HG02938 (cell line): ENCODE results near the gene SPEG.

ENCODE experiments used
- ATAC-seq: cut with Tn5 transposase; IDR thresholded peaks from one replicate; pipeline ENCODE4 v1.9.1; 2021; ENCODE audit warnings: mild to moderate bottlenecking, moderate library complexity; ENCODE audit not compliant: unreplicated experiment

Gene SPEG

DNA sequence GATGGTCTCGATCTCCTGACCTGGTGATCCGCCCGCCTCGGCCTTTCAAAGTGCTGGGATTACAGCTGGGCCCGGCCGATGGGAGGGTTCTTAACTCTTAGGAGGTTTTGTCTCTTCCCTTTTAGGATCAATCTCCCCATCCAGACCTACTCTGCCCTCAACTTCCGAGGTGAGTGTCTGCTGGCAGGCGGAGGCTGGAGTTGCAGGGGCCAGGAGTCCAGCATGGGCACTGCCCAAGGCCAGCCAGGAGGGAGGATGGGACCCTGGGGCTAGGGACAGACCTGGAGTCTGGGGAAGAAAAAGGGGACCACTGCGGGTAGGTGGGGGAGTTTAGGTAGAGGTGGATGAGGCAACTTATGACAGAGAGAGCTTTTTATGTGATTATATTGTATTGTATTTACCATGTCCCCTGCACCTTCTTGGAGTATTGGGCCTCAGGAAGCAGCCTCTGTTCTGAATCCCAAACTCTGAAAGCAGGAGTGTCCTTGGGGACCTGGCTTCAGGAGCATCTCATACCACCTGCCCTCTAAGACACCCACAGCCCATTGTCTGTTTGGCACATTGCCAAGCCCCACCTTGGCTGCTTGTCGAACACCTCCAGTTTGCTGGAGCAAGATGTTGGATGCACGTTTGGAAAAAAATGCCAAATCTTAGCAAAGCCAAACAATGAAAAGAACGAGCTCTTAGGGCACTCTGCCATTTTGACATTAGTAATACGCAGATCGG lies 10.8 kb upstream of the SPEG start:
- no peak for ATAC-seq

DNA sequence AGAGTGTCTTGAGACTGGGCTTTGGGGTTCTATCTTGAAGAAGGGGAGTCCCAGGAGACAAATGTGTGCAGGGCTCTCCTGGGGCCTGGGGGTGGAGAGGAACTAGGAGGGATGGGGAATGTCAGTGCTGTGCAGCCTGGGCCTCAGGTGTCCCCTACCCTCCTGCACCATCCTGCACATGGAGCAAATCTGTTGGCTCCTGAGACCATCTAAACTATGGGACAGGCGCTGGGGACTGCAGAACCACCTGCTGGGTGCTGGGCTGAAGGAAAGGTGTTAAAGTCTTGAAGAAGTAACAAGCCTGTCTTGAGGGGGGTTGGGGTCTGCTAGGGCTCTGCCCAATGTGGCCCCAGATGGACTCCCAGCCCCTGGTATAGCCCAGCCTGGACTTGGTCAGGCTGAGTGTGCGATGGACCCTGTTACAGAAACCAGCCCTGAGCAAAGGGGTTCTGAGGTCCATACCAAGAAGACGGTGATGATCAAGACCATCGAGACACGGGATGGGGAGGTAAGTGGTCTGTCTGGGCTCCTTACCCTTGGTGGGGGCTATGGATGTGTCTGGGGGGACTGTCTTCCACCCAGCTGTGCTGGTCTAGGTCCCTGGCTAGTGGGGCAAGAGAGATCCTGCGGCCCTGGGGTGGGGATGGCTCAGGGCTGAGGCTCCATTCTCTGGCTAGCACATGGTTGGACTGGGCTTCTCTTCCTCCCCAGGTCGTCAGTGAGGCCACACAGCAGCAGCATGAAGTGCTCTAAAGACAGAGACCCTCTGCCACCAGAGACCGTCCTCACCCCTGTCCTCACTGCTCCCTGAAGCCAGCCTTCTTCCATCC lies 9.2 kb upstream of the SPEG start:
- ATAC-seq: no peak

DNA sequence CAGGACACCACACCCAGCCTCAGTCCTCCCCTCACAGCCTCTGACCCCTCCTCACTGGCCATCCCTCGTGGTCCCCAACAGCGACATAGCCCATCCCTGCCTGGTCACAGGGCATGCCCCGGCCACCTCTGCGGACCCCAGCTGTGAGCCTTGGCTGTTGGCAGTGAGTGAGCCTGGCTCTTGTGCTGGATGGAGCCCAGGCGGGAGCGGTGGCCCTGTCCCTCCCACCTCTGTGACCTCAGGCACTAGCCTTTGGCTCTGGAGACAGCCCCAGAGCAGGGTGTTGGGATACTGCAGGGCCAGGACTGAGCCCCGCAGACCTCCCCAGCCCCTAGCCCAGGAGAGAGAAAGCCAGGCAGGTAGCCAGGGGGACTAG lies 8.6 kb upstream of the SPEG start:
- no peak for ATAC-seq

DNA sequence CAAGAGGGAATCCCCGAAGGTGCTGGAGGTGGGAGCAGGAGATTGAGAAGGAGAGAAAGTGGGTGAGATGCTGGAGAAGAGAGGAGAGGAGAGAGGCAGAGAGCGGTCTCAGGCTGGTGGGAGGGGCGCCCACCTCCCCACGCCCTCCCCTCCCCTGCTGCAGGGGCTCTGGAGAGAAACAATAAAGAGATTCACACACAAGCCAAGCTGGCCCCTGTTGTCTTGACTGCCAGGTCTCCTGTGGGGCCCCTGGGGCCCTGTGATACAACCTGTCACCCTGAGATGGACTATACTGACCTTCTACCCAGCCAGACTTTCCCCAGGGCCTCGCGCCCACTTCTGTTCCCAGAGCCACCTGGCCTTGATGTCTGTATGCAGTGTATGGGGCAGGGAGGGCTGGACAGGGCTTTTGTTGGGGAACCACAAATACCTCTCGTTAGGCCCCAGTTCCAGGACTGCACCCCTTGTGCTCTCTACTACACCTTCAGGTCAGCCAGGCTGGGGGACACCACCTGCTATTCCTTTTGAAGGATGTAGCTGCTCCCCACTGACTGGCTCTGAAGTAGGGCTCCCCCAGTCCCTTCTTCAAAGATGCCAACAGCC lies 8.0 kb upstream of the SPEG start:
- no peak for ATAC-seq

DNA sequence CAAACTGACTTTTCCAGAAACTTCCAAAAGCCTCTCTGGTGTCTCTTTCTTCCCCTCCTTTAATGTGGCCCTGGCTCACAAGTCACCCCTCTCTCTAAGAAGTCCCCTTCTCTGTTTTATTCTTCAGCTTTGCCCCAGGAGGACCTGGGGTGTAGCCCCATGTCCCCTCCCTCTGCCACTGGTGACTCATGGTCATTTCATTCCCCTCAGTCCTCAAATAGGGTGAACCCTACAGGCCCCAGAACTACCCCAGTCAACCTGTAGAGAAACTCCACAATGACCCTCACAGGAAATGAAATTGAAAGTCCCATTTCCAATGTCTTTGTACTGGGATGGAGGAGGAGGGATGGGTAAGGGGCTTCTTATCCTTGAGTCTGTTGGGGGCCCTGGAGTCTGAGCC lies 6.2 kb upstream of the SPEG start:
- ATAC-seq: no peak

DNA sequence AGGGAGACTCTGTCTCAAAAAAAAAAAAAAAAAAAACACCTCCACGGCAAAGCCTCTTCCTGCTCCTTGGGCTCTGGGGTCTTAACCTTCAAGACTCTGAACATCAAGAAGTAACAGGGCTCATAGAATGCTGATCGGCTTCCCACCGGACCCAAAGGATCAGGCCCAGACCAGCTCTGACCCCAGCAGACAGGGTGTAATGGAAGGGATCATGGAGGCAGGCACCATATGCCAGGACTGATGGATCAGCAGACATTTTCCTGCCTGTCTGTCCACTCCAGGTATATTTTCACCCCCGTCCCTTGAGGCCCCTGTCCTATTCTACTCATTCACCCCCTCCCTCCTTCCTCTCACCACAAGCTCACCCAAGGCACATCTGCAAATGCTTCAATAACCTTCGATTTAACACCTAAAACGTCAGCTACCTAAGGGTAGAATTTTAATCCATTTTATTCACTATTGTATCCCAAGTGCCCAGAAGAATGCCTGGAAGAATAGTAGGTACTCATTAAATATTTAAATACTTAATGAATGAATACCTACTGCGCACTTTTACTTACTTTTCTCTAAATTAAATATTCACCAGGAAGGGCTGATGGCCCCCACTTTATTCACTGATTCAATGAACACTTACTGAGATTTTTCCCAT lies 4.6 kb upstream of the SPEG start:
- no peak for ATAC-seq

DNA sequence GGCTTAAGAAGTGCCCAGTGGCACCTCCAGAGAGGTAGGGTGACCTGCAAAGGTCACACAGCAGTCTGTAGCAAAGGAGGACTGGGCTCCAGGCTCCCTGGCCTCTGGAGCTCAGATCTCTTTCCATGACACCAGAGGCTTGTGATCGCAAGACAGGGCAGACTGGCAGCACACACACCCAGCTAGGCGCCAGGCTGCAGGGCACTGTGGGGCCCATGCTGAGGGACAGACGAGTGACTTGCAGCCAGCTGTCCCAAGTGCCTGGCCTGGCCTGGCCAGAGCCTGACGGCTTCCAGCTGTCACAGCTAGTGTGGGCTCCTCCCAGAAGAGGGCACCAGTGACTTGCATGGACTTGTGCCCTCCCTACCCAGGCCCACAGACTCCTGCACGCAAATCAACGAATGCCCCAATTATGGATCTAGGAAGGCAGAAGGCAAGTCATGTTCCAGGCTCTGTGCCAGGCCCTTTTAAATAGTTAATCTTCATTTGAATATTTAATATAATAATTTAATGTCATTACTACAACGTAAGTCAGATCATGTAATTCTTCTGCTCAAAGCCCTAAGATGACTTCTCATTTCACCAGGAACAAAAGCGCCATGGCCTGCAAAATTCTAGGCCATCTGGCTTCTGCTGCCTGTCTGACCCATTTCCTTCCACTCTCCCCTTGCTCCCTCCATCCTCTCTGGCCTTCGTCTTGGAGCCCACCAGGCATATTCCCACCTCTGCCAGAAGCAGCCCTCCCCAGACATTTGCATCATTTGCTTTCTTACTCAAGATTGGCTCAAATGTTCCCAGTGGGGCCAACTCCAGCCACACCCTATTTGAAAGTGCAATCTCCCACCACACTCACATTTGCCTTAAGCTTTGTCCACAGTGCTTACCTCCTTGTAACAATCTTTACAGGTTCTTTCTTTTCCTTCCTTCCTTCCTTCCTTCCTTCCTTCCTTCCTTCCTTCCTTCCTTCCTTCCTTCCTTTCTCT lies 3.7 kb upstream of the SPEG start:
- ATAC-seq: no peak

DNA sequence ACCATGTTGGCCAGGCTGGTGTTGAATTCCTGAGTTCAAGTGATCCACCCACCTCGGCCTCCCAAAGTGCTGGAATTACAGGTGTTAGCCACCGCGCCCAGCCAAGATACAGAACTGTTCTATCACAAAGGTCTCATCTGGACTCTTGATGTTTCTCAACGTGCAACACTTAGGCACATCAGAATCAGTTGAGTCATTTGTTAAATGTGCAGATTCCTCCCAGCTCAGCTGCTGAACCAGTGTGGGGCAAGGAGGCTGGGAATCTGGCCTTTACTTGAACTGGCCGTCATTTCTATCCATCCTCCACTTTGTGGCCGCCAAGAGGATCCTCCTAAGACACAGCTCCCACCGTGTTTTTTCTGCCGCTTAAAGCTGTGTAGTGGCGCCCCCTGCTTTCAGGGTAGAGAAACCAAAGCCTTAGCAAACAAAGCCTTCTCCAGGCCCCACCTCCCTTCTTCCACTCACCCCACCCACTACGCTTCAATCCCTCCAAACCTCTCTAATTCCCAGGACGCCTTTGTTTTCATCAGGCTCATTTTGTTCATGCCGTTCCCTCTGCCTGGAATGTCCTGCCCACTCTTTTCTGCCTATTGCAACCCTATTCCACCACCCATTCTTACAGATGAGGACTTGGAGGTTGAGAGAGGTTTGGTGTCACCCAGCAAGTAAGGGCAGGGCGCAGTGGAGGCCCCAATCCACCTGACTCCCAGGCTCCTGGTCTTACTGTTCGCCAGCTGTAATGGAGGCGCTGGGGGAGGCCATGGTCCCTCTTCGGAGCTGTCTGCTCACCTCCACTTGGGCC lies 776 bp upstream of the SPEG start:
- no peak for ATAC-seq

DNA sequence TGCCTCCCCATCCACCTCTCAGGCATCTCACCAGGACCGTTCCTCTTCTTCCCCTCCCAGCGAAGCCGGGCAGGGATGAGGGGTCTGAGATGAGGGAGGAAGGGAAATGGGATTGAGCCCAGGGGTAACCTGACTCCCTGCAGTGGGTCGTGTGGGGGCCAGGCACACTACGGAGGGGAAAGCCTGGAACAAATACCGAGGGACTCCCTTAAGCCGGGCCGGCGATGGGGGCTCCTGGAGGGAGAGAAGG lies 250 bp upstream of the SPEG start:
- no peak for ATAC-seq

DNA sequence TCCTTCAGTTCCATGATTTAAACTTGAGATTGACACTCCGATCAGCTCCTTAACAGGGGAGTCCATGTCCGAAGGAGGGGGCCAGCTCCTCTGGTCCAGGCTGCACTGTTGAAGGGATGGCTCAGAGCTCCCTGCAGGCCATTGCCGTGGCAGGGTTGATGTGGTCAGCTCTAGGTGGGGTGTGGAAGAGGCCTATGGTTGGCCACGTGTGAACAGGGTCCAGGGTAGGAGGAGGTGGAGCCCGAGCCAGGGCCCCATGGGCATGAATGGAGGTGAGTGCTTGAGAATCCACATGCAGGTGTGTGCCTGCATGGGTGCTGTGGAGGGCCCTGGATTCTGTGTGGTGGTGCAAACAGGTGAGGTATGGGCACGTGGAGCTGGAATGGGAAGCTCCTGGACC lies 1.1 kb downstream of the SPEG start:
- ATAC-seq: no peak

DNA sequence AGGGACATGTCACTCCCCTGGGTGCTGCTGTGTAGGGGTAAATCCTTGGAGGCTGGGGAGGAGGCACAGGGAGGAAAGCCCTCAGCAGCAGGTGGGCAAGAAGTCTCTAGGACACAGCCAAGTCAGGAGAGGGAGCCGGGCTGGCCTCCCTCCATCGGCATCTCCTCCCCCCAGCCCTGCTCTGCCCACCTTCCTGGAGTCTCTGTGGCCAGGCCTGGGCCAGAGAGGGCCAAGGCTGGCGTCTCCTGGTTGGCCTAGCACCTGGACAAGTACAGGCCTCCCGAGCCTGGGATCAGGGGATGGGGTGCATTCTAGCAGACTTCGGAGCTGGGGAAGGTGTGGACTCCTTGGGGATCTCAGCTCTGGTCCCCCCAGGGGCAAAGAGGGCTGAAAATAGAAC lies 1.8 kb downstream of the SPEG start:
- ATAC-seq: no peak

DNA sequence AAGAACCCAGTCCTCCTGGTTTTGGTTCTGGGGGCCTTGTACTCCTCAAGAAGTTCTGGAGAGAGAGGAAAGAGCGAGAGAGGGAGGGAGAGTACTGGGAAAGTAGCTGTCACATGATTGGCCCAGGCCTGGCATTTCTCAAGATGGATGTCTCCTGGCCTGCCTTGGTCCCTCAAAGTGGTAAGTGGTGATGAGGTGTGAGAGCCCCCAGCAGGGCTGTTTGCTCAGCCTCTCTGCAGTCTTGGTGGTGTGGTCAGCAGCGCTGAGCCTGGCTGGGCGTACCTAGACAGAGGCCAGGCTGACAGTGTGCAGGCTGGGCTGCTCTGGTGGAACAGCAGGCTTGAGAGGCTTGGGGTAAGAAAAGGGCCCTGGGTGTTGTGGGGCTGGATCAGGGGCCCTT lies 2.5 kb downstream of the SPEG start:
- no peak for ATAC-seq

DNA sequence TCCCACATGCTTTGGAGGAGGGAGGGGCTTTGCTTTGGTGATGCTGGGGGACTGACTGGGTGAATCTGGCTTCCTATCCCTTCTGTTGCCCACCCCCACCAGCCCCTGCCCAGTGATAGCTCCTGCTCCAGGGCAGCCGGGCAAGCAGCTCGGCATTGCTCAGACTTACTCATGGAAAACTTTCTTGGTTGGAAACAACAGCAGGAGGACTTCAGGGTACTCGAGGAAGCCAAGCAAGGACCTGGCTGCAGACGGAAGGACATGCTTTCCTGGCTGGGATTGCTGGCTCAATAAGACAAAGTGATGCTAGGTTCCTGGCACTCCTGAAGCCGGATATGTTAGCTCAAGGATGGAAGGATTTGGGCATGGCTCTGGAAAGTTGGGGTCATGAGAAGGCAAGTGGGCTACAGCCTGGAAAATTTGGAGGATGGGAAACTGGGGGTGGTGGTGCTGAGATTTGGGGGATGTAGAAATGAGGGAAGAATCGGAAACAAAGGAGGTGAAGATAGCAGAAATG lies 3.1 kb downstream of the SPEG start:
- ATAC-seq: no peak

DNA sequence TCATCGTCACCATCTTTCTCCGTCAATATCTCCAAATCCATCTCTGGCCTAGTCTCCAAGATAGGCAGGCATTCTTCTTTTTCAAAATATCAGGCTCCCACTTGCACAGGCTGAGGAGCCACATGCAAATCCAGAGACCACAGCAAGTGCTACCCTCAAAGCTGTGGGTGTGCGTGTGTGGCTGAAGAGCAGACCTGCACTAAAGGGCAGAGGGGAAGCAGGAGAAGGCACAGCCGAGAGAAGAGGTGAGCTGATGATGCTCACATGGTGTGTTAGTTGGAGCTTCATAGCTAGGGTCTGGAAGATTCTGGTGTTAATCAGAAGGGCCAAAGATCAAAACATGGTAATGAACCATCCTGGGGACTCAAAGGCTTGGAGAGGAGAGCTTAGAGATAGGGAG lies 3.8 kb downstream of the SPEG start:
- no peak for ATAC-seq

DNA sequence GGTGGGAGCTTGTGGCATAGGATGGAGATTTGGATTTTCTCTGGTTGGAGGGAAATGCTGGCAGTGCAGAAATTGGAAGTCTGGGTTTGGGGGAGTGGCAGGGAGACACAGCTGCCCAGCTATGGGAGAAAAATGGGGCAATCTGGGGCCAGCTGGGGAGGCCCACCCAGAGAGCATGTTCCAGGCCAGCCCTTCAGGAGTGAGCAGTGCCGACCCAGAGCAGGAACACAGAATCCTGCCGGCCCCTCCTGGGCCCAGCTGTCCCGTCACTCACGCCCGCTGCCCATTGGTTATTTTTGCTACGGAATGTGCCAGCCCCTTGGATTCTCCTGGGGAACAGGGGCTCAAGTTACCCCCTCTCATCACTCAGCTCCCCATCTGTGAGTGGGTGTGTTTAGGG lies 4.9 kb downstream of the SPEG start:
- no peak for ATAC-seq

DNA sequence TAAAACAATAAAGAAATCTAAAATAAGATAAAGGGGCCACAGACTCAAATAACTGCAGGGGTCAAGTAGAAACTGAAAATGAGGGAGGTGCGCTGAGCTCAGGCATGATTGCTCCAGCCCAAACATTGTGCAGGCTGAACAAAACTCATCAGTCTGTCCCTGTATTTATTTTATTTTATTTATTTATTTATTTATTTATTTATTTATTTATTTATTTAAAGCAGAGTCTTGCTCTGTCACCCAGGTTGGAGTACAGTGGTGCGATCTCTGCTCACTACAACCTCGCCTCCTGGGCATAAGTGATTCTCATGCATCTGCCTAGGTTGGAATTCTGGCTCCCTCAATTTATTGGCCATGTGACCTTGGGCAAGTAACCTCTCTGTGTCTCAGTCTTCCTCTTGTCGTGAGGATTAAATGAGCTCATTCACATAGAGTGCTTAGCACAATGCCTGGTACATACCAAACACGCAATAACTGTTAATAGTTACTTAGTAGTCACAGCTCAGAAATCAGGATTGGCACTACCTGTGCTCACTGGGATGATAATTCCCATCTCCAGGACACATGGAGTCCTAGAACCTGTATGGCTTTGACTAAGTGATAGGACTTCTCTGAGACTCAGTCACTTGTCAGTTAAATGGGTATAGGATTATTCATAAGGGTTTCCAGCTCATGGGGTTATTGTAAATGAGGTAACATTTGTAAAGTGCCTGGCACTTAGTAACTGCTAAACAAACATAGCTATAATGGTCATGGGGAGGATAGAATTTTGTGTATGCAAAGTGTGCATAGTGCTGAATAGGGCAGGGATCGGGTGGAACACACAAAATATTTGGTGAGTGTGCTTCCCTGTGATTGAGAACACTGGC lies 6.0 kb downstream of the SPEG start:
- ATAC-seq: no peak

DNA sequence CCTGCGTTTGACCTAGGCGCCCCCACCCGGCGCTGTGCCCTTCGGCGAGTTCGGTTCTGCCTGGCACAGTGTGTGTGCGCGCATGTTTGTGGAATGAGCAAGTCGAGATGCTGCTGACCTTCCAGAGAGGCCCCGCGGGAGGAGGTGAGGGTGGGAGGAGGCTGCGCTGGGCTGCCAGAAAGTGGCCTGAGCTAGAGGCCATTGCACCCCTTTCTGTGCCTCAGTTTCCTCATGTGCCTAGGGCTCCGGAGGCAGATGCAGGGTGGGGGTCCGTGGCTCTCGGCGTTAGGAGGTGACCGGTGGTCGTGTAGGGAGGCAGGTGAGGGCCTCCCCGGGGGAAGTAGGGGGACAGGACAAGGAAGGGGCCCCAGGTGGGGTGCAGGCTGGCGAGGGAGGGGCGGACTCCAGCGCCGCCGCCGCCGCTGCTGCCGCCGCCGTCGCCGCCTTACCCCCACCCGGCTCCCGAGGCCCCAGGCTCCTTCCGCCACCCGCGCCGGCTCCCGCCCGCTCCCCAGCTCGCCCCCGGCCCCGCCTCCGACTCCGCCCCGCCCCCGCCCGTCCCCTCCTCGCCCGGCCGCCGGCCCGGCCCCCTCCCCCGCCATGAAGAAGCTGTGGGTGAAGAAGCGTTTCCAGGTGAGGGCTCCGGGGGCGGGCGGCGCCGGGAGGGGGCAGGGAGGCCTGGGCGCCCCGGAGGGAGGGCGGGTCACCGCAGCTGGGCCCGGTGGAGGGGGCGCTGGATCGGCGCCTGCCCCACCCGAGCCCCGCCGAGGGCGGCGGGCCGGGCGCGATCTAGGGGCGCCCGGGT lies 7.0 kb downstream of the SPEG start:
- ATAC-seq: no peak
